HG03139 (cell line): Measurements from ENCODE around the gene OXT.
"Not testable (repeated sequence)": the region's sequence is repeated elsewhere in the genome, so short reads cannot be mapped to it uniquely, and the experiment has no call there.

Source experiments
- ATAC-seq: cut with Tn5 transposase; IDR thresholded peaks from one replicate; pipeline ENCODE4 v1.9.1; 2021; ENCODE audit not compliant: unreplicated experiment

The OXT gene

DNA sequence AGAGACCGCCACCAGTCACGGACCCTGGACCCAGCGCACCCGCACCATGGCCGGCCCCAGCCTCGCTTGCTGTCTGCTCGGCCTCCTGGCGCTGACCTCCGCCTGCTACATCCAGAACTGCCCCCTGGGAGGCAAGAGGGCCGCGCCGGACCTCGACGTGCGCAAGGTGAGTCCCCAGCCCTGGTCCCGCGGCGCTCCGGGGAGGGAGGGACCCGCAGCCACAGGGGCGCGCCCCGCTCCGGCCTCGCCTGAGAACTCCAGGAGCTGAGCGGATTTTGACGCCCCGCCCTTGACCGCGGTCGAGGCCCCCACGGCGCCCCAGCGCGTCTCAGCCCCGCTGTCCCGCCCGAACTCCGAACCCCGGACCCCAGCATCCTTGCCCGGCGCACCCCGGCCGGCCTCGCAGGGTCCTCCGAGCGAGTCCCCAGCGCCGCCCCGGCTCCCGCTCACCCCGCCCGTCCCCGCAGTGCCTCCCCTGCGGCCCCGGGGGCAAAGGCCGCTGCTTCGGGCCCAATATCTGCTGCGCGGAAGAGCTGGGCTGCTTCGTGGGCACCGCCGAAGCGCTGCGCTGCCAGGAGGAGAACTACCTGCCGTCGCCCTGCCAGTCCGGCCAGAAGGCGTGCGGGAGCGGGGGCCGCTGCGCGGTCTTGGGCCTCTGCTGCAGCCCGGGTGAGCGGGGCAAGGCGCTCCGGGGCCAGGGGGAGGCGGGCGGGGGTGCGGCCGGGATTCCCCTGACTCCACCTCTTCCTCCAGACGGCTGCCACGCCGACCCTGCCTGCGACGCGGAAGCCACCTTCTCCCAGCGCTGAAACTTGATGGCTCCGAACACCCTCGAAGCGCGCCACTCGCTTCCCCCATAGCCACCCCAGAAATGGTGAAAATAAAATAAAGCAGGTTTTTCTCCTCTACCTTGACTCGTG, at the start of gene OXT:
Gene OXT (plus strand): TSS at position 11 of the 920 bp plus-strand sequence. CDS start 36 bp downstream, at position 47.
- no peak for ATAC-seq

GRCh38 chr20:3021777-3022176, 49.6 kb upstream of the OXT start:
- ATAC-seq = no peak

DNA sequence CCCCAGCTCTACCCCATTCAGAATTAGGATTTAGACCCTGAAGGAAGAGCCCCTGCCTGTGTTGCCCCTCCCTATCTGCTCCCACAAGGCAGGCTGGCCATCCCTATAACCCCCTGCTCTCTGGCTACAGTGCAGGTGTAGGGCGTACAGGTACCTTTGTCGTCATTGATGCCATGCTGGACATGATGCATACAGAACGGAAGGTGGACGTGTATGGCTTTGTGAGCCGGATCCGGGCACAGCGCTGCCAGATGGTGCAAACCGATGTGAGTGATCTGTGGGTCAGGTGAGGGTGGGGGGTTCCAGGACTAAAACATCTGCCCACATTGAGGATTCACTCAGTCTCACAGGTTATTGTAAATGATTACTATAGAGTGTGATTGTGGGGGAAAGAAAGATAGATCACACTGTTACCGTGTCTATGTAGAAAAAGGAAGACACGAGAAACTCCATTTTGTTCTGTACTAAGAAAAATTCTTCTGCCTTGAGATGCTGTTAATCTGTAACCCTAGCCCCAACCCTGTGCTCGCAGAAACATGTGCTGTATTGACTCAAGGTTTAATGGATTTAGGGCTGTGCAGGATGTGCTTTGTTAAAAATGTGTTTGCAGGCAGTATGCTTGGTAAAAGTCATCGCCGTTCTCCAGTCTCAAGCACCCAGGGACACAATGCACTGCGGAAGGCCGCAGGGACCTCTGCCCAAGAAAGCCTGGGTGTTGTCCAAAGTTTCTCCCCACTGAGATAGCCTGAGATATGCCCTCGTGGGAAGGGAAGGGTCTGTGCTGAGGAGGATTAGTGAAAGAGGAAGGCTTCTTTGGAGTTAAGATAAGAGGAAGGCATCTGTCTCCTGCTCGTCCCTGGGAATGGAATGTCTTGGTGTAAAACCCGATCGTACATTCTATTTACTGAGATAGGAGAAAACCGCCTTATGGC, 48.6 kb upstream of the OXT start:
- not testable (repeated sequence) for ATAC-seq

- ATAC-seq = no peak
These were observed 43.4 kb upstream of the OXT start for GRCh38 chr20:3027987-3028386.

- no peak for ATAC-seq
These were observed 39.8 kb upstream of the OXT start for GRCh38 chr20:3031524-3032147.

DNA sequence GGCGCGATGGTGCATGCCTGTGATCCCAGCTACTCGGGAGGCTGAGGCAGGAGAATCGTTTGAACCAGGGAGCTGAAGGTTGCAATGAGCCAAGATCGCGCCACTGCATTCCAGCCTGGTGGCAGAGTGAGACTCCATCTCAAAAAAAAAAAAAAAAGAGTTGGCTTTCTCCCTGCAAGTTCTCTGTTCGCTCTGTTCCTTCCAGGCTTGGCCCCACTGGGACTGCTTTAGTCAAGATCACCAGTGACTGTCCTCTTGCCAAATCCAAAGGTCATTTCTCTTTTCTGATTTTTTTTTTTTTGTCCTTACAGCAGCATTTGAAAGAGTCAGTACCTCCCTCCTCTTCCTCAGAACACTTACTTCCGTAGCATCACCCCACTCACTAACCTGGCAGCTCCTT, 38.8 kb upstream of the OXT start:
- no peak for ATAC-seq

- ATAC-seq = no peak
These were observed 33.8 kb upstream of the OXT start for GRCh38 chr20:3037654-3038053.

- ATAC-seq = no peak
These were observed 33.0 kb upstream of the OXT start for GRCh38 chr20:3038454-3038853.

DNA sequence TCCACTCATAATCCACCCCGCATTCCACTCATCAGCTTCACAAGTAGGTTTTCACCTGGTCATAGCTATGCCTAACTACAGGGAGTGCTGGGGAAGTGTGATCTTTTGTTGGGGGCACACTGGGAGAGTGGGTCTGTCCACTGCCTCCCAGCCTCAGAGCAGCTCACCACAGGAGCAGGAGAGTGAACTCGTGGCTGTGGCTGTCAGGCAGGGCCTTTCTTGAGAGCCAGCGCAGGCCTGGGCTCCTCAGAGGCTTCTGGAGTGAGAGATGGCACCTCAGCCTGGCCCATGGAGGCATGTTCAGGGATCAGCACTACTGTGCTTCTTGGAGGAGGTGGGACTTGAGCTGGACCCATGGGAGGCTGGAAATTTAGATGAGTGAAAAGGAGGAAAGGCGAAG, 32.0 kb upstream of the OXT start:
- no peak for ATAC-seq

DNA sequence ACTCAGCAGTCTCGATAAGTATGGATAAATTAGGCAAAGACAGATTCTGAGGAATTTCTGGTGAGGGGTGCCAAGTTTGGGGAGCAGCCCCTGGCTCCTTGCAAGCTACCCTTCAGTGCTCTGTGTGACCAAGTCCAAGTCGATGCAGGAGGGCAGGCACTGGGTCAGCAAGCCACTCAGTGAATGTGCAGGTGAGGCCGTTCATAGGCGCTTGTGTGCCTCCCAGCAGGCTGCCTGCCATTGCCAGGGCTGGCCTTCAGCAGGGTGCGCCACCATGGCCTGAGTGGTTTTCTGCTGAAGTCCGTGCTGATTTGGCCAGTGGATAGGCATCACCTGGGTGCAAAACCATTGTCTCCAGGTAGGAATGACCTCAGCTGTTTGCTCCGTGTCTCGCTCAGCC, 31.3 kb upstream of the OXT start:
- ATAC-seq = no peak

DNA sequence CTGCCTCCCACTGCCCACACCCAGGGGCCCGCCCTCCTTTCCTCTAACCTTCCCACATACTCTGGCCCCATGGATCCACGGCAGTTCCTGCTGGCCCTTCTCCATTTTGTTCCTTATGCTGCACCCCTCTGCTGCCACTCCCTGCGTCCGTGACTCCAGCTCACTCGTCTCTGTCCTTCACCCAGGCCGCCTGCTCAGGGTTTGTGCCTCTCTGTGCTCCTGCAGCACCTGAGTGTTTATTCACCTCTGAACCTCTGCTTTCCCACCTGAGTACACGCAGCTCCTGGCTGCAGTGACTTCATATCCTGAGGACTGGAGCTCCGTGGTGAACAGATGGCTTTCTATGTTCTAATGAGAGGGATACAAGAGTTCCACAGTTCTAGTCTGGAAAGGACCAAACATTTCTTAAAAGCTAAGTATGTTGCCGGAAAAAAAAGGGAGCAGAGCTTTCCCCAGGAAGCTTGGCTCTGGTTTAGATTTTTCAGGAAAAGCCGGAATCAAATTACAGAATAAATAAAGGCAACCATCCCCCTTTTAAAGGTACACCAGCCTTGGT, 29.5 kb upstream of the OXT start:
- ATAC-seq = no peak

DNA sequence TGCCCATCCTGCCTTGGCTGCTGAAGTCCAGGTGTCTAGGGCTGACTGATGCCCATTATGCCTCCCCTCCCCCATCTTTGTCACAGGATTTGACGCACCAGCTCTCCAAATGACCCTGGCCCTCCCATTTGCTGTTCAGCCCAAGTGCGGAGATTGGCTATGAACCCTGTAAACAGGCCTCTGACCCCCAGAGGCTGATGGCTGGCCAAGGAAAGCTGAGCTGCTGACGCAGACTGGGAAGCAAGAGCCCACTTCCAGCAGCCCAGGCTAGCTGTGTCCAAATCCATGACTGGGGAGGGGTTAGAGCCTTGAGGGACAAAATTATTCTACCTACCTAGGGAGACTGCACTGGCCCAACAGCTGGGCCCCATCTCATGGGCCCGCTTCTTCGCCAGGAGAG, 28.8 kb upstream of the OXT start:
- ATAC-seq = no peak

DNA sequence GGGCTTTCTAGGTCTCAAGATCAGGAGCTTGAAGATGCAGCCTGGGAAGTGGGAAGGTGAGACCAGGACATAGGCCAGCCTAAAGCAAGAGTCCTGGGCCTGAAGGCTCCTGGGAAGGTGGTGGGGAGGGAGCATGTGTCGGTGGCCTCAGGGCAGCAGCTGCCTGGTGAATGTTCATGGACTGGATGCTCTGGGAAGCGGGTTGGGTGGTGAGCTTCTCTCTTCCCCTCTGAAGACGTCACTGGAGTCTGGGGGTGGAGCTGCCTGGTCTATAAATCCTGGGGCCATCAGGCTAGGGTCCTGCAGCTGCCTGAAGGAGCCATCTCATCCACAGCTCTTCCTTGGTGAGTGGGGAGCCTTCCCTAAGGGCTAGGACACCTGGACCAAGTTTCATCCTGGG, 28.1 kb upstream of the OXT start, which contains the start of gene GNRH2:
Gene GNRH2 (plus strand): TSS at position 301 of the 400 bp plus-strand sequence. CDS start 793 bp downstream, outside the sequence.
- ATAC-seq = no peak

- no peak for ATAC-seq
These were observed 27.0 kb upstream of the OXT start for GRCh38 chr20:3044336-3044965.

DNA sequence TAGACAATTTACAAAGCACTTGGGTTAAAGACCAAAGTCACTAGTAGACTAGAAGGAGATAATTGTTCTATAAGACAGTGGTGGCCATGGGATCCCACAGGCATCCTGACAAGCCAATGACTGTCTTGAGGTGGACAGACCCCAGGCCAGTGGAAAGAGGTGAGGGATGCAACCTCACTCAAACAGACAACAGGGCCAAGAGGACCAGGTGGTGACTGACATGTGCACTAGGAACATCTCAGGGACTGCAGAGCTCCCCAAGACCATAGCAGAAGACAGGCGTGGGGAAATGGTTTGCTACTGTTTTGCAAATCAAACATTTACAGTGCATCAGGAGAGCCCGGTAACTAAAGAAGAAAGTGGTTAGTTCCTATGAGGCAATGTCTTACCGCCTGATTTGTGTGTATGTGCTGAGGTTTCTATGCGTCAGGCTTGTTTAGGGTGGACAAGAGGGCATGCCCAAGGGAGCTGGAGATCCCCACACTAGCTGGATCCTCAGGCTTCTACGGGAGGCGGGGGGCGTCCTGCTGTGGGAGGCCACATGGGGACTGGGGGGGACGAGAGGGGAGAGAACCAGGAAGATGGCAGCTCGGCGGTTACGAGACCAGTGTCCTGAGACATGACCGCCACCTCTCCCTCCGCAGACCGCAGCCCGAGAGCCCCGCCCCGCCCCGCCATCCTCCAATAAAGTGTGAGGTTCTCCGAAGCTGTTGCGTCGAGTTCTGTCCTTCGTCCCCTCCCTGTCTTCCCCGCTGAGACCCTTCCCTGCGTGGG, 26.2 kb upstream of the OXT start:
- peak; percentile 39 for ATAC-seq

DNA sequence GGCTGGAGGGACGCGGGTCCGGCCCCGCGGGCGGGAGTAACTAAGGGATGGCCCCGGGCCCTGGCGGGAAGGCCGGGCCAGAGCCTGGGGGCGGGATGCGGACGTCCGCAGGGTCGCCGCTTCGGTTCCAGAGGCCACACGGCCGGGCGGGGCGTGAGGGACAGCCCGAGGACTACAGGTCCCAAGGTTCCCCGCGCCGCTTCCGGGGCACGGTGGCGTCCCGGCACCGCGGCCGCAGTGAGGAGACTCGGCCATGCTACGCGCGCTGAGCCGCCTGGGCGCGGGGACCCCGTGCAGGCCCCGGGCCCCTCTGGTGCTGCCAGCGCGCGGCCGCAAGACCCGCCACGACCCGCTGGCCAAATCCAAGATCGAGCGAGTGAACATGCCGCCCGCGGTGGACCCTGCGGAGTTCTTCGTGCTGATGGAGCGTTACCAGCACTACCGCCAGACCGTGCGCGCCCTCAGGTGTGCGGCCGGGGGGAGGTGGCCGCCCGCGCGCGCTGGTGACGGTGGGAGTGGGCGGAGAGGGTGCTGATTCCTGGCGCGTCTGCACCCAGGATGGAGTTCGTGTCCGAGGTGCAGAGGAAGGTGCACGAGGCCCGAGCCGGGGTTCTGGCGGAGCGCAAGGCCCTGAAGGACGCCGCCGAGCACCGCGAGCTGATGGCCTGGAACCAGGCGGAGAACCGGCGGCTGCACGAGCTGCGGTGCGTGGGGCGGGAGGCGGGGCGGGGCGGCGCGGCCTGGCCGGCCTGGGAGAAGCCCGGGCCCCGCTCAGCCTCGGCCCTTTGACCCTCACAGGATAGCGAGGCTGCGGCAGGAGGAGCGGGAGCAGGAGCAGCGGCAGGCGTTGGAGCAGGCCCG, 25.4 kb upstream of the OXT start, which contains the start of gene MRPS26:
Gene MRPS26 (plus strand): TSS at position 237 of the 861 bp plus-strand sequence. CDS start 17 bp downstream, at position 254.
- ATAC-seq = peak; percentile 85

- no peak for ATAC-seq
These were observed 24.6 kb upstream of the OXT start for GRCh38 chr20:3046677-3047462.
